ENCODE data around the gene RIN2.

The RIN2 gene

DNA sequence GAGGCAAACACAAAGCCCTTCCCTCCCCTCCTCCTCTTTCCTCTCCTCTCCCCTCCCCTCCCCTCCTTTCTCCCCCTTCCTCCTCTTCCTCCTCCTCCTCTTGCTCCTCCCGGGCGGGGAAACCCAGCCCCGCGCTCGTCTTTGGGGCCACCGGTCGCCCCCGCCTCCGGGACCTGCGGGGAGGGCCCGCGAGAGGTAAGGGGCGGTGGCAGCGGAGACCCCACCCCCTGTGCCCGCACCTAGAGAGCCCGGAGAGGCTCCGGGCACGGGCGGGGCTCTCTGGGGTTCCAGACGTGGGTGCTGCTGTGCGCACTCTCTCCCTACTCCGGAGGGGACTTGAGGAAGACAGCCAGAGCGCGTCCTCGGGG, at the start of gene RIN2:
TSS of gene RIN2 (plus strand) at position 126 of the 368 bp plus-strand sequence. CDS start 131,344 bp downstream, outside the sequence.
- peak; percentile 77 for DNase-seq (ENCODE audit: low spot score)

DNA sequence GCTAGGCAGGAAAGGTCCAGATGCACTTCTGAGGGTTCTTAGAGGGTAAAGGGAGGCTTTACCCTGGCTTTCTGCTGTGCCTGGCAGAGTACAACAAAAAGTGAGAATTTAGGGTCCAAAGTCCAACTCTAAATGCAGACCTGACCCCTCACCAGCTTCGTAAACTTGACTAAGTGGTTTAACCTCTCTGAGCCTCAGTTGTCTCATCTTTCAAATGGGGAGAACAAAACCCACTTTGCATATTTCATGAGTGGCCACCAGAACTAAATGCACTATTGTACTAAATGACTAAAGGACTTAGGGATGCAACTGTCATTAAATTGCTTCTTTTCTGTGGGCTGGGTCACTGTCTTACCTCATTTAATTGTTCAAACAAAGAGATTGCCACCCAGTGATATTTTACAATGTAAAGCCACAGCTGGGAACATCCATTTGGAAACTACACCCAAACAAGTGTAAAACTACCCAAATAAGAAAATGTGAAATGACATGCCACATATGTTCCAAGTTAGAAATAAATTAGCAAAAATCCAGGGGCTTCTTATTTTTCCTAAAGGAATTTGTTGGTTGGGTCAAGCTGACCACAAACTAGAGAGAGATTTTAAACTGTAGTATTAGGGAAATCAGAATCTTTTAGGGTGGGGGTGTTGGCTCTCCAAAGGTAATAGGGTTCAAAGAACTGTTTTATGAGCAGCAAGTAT, 48.3 kb upstream of the RIN2 start:
- DNase-seq (ENCODE audit: low spot score): no peak

DNA sequence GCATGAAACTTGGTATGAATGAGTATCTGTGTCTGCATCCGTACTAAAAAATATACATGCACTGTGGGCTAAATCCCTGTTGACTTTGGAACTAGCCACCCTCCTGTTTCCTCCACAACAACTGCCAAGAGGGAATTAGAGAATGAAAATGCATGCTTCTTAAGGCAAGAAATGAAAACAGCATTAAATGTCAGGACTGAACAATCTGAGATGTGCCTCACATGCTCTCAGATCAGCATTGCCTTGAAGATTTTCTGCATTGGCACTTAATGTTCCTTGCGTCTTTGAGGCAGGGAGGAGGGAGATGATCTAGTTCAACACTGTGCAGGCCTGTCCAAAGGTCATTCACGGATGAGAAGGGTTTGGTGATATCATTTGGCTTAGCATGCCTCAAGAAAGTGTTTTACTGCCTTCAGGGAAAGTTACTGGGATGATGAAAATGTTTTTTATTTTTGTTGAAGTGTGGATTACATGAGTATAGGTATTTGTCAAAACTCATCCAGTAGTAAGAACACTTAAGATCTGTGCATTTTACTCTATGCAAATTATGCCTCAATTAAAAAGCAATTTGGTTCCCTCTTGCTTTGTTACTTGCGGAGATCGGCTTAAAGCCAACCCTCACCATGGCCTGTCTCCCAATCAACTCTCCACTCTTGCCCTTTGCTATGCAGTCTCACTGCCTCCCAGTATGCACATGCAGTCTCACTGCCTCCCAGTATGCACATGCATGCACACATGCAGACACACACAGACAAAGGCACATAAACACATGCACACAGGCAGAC, 47.5 kb upstream of the RIN2 start:
- no peak for DNase-seq (ENCODE audit: low spot score)

GRCh38 chr20:19711126-19711525, 46.9 kb upstream of the RIN2 start:
- DNase-seq (ENCODE audit: low spot score): no peak

- DNase-seq (ENCODE audit: low spot score): no peak
Measured at GRCh38 chr20:19712721-19713260, 45.3 kb upstream of the RIN2 start.

GRCh38 chr20:19713822-19714578, 44.1 kb upstream of the RIN2 start:
- DNase-seq (ENCODE audit: low spot score): no peak

- DNase-seq (ENCODE audit: low spot score): no peak
Measured at GRCh38 chr20:19714579-19714840, 43.5 kb upstream of the RIN2 start.

GRCh38 chr20:19715986-19716385, 42.1 kb upstream of the RIN2 start:
- no peak for DNase-seq (ENCODE audit: low spot score)

DNA sequence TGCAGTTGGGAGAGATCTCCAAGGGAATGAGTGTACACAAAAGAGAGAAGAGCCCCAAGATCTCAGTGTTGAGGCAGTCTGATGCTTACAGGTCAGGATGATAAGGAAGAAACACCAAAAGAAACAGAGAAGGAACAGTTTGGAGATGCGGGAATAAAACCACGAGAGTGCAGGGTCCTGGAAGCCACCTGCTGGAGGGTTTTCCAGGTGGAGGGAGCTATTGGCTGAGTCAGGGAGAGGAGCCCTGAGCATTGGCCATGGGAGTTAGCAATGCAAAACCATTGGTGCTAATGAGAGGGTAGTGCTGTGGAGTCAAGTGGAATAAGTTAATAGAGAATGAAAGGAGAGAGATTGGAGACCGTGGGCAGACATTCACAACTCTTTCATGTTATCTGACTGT, 39.2 kb upstream of the RIN2 start:
- DNase-seq (ENCODE audit: low spot score): no peak

DNA sequence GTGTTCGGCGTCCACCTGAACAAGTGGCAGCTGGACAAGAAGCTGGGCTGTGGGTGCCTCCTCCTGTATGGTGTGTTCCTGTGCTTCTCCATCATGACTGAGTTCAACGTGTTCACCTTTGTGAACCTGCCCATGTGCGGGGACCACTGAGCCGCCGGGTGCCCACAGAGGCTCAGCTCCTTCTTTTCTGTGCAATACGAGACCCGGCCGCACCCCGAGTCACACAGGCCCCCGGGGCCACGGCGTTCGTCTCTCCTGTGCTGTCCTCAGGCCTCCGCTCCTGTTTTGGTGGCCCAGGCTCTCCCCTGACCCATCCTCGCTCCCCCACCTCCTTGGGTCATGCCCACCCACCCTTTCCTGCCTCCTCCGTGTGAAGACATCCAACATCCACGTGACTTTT, 37.1 kb upstream of the RIN2 start:
- DNase-seq (ENCODE audit: low spot score): no peak

GRCh38 chr20:19723051-19723450, 35.0 kb upstream of the RIN2 start:
- no peak for DNase-seq (ENCODE audit: low spot score)

DNA sequence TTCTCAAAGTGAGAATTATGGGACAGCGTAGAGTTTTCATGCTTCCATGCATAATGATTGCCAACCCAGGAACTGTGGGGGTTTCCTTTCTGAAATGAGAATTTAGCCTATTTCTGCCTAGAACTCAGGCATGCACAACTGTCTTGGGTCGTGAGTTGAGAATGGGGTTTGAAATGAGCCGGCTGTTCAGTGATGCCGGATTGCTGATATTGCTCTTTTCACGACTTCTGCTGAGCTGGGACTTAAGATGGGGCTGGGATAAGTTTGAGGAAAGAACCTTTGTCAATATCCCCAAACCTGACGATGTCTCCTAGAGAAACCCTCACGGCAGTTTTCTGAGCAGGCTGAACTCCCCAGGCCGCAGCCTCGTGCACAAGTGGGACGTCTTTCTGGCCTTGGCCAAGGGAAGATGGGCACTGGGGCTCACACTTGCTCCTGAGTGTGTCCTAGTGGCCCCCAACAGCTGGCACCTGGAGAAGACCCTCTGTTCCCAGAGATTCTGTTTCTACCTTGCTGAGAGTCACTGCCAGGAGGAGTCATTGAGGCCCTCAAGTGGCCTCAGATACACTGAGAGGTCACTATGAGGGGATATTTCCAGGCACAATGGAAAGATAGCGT, 34.1 kb upstream of the RIN2 start:
- DNase-seq (ENCODE audit: low spot score): no peak

GRCh38 chr20:19725373-19725772, 32.7 kb upstream of the RIN2 start:
- DNase-seq (ENCODE audit: low spot score): no peak

DNA sequence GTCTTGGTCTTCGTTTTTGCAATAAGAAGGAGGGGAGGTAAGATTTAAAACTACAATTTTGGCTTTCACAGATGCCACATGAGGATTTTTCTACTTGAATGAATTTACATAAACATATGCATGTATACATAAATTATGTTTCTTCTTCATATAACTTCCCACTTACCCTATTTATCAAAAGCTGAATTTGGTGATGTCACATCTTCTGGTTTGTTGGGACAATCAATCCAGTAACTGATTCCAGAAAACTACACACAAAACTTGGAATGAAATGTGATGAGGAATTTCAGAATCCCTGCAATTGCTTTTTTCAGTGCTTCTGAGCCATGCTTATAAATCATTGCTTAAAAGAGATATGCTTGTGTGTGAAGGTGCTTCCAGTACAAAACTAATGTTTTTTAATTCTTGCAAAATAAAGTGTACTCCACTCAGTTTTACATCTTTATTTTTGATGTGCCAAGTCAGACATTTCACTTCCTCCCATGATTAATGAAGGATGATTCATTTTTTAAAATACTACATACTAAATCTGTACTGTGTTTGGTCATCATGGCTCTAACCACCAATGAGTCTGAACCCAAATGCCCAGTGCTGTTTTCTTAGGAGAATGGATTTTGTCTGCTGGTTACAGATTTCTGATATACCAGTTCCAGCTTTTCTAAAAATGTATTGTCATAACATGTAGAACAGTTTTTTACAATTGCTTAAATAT, 32.1 kb upstream of the RIN2 start:
- DNase-seq (ENCODE audit: low spot score): peak; percentile 48

DNA sequence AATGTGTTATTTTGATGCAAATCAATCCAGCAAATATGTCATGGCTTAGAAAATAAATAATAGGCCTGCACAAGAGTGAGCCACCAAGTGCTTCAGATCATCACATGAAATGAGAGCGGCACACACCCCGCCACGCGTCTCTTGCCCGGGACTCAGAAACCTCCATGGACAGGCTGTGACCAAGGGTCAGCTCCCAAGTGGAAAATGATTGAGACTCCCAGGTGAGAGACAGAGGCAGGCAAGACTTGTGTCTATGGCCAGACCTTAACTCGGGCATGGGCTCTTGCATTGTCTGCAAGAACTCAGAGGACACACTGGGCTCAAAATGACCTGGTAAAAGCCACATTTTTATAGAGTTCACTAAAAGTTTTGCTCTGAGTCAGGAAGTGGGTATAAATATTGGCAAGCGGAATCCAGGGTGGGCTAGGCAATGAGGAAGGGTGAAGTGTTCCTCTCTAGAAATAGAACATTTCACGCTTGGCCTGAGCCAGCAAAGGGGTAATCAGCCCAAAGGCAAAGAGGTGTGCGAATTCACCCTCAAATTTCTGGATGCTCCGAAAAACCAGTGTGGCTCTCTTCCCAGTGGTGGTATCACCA, 30.7 kb upstream of the RIN2 start:
- DNase-seq (ENCODE audit: low spot score): no peak

- DNase-seq (ENCODE audit: low spot score): no peak
Measured at GRCh38 chr20:19729672-19730071, 28.4 kb upstream of the RIN2 start.

DNA sequence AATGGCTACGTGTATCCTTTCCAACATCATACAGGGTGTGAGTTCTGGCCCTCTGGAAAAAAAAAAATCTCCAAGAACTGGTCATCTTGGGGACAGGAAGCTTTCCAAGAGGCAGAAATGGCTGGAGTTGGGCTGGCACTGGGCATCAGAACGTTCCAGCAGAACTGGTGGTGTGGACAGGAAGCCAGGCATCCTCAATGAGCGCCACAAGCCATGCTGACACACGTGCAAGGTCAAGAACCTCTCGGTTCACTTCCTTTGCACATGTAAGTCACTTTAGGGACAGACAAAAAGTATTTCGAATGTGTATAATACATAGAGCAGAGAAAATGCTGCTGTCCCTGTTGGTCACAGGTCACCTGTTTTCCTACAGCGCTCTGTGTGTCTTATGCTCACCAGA, 27.4 kb upstream of the RIN2 start:
- DNase-seq (ENCODE audit: low spot score): no peak

GRCh38 chr20:19734811-19735210, 23.2 kb upstream of the RIN2 start:
- DNase-seq (ENCODE audit: low spot score): no peak

DNA sequence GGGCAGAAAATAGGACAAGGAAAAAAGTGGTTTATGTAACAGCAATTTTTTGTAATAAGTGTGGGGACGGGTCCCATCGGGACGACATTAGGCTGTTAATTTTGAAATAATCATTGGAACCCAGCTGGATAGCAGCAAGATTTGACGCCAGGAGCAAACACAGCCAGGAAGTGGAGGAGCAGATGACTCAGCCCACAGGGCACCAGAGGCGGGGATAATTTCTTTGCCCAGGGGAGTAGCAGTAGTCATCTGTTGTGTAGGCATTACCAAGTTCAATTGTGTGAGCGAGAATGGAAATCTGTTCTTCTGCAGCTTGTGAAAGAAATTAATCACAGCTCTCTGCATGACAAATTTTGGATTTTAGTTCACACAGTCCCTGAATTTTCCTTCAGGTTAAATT, 22.6 kb upstream of the RIN2 start:
- DNase-seq (ENCODE audit: low spot score): peak; percentile 90

DNA sequence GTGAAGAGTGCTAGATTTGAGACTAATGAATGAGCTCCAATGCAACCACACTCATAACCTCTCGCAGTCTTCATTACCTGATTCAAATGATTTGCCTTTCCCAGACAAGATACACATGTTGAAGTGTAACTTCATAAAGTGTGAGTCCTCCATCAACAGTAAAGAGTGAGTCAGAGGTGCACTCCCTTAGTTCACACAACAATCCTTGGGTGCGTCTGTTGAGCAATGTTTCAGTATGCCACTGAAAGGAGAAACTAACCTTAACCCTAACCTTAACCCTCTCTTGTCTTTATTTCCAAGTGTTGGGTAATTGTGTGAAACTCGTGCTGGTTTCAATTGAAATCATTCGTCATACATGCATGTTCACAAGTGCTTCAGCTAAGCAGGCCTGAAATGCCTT, 21.0 kb upstream of the RIN2 start:
- peak; percentile 64 for DNase-seq (ENCODE audit: low spot score)

- no peak for DNase-seq (ENCODE audit: low spot score)
Measured at GRCh38 chr20:19738951-19739350, 19.1 kb upstream of the RIN2 start.
